ENCODE measurements around the gene ACER2.

Gene ACER2

DNA sequence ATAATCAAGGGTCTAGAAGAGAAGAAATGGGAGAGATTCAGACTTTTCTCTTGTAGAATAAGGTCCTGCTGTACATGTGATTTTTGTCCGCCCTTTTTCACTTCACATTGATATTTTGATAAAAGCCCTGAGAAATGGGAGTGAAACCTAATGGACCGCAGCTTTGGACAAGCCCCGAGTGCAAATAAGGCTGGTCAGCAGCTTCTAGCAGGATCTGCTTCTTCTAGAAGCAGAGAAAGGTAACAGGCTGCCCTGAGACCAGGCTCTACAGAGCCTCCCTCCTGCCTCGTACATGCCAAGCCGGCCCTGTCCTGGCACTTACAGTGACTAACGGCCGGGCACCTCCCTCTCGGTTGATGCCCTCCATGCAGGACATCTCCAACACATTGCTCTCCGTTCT, 33.4 kb downstream of the ACER2 start:
- CTCF ChIA-PET = no interaction called here
- TF ChIP-seq FOXK2 (IDR thresholded peaks at IDR 0.05) (no peak), HDGF (IDR thresholded peaks at IDR 0.05; ENCODE audit: borderline replicate concordance) (no peak), BHLHE40 (IDR thresholded peaks at IDR 0.05; ENCODE audit: borderline replicate concordance) (no peak), CTBP1 (IDR thresholded peaks at IDR 0.05; ENCODE audit: borderline replicate concordance) (no peak), ELF4 (IDR thresholded peaks at IDR 0.05) (no peak), PKNOX1 (IDR thresholded peaks at IDR 0.05) (no peak), FOXA1 (IDR thresholded peaks at IDR 0.05) (no peak), SP1 (IDR thresholded peaks at IDR 0.05) (no peak), L3MBTL2 (conservative IDR thresholded peaks at IDR 0.05) (no peak), FOXM1 (IDR thresholded peaks at IDR 0.05; ENCODE audit: borderline replicate concordance) (no peak), ARNT (IDR thresholded peaks at IDR 0.05) (no peak), TARDBP (IDR thresholded peaks at IDR 0.05) (no peak)
- no peak for DNase-seq (ENCODE audit: extremely low spot score)
- POLR2A ChIA-PET = no interaction called here

GRCh38 chr9:19445452-19445851, 36.6 kb downstream of the ACER2 start:
- ChIA-PET POLR2A (no interaction called here), CTCF (no interaction called here)
- no peak for DNase-seq (ENCODE audit: extremely low spot score)
- TF ChIP-seq HDGF (IDR thresholded peaks at IDR 0.05; ENCODE audit: borderline replicate concordance) = no peak
- no peak for TF ChIP-seq FOXA1 (IDR thresholded peaks at IDR 0.05)
- no peak for TF ChIP-seq FOXM1 (IDR thresholded peaks at IDR 0.05; ENCODE audit: borderline replicate concordance)

- ChIA-PET CTCF (interaction anchor here (0.6 kb wide), 2 partner anchors 9 to 333 kb away, joined by 5 read pairs; no protein-coding TSS in a partner anchor), POLR2A (no interaction called here)
- TF ChIP-seq ARNT (IDR thresholded peaks at IDR 0.05) (no peak), NFRKB (IDR thresholded peaks at IDR 0.05) (no peak), SP1 (IDR thresholded peaks at IDR 0.05) (no peak), FOXK2 (IDR thresholded peaks at IDR 0.05) (no peak), PKNOX1 (IDR thresholded peaks at IDR 0.05) (no peak), FOXM1 (IDR thresholded peaks at IDR 0.05; ENCODE audit: borderline replicate concordance) (no peak), ELF4 (IDR thresholded peaks at IDR 0.05) (no peak), LEF1 (IDR thresholded peaks at IDR 0.05; ENCODE audit: borderline replicate concordance) (no peak), TARDBP (IDR thresholded peaks at IDR 0.05) (no peak)
- DNase-seq (ENCODE audit: extremely low spot score) = no peak
Observed at GRCh38 chr9:19446361-19446861, 37.6 kb downstream of the ACER2 start.

- POLR2A ChIA-PET = no interaction called here
- CTCF ChIA-PET = no interaction called here
- TF ChIP-seq ZNF384 (IDR thresholded peaks at IDR 0.05) (no peak), SP1 (IDR thresholded peaks at IDR 0.05) (no peak), L3MBTL2 (conservative IDR thresholded peaks at IDR 0.05) (no peak), NFRKB (IDR thresholded peaks at IDR 0.05) (no peak), FOXA1 (IDR thresholded peaks at IDR 0.05) (no peak), CTBP1 (IDR thresholded peaks at IDR 0.05; ENCODE audit: borderline replicate concordance) (no peak), BHLHE40 (IDR thresholded peaks at IDR 0.05; ENCODE audit: borderline replicate concordance) (no peak), ELF4 (IDR thresholded peaks at IDR 0.05) (no peak), FOXK2 (IDR thresholded peaks at IDR 0.05) (no peak), TARDBP (IDR thresholded peaks at IDR 0.05) (no peak), LEF1 (IDR thresholded peaks at IDR 0.05; ENCODE audit: borderline replicate concordance) (no peak), SUZ12 (IDR thresholded peaks at IDR 0.05) (no peak), ARNT (IDR thresholded peaks at IDR 0.05) (no peak), PKNOX1 (IDR thresholded peaks at IDR 0.05) (no peak), FOXM1 (IDR thresholded peaks at IDR 0.05; ENCODE audit: borderline replicate concordance) (no peak), HDGF (IDR thresholded peaks at IDR 0.05; ENCODE audit: borderline replicate concordance) (no peak)
- DNase-seq (ENCODE audit: extremely low spot score) = no peak
Observed at GRCh38 chr9:19451240-19452087, 42.7 kb downstream of the ACER2 start.

DNA sequence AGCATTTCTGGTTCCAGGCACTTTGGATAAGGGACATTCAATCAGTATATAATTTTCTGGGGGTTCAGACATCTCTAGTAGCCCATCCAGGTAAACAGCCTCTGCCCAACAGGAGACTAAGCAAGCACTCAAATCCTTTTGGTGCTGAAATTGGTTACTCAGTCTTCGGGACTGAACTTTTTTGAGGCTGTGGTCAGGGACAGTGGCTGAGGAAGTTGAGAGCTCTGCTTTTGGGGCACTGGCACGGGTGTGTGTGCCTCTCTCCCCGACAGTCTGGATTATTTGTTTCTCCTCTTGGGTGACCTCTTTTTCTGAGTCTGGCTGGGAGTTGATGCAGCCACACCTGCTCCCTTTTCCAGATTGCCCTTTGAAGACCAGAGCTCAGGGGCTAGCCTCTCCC, 47.6 kb downstream of the ACER2 start:
- DNase-seq (ENCODE audit: extremely low spot score) = no peak
- ChIA-PET CTCF (interaction anchor here (1.3 to 4.4 kb wide), 2 partner anchors 9 to 404 kb away, joined by 5 to 22 read pairs; no protein-coding TSS in a partner anchor), POLR2A (interaction anchor here (1.6 kb wide), 1 partner anchor 76 kb away, joined by 4 read pairs; the partner anchor contains the start of gene RPS6)
- TF ChIP-seq SUZ12 (IDR thresholded peaks at IDR 0.05) = no peak
- TF ChIP-seq BHLHE40 (IDR thresholded peaks at IDR 0.05; ENCODE audit: borderline replicate concordance) = no peak
- TF ChIP-seq ELF4 (IDR thresholded peaks at IDR 0.05) = no peak
- TF ChIP-seq HDGF (IDR thresholded peaks at IDR 0.05; ENCODE audit: borderline replicate concordance) = no peak
- no peak for TF ChIP-seq CTBP1 (IDR thresholded peaks at IDR 0.05; ENCODE audit: borderline replicate concordance)
- TF ChIP-seq ZNF384 (IDR thresholded peaks at IDR 0.05) = no peak
- no peak for TF ChIP-seq L3MBTL2 (conservative IDR thresholded peaks at IDR 0.05)
- TF ChIP-seq FOXA1 (IDR thresholded peaks at IDR 0.05) = no peak
- no peak for TF ChIP-seq LEF1 (IDR thresholded peaks at IDR 0.05; ENCODE audit: borderline replicate concordance)
- TF ChIP-seq SP1 (IDR thresholded peaks at IDR 0.05) = no peak
- TF ChIP-seq FOXM1 (IDR thresholded peaks at IDR 0.05; ENCODE audit: borderline replicate concordance) = no peak
- TF ChIP-seq PKNOX1 (IDR thresholded peaks at IDR 0.05) = no peak
- no peak for TF ChIP-seq FOXK2 (IDR thresholded peaks at IDR 0.05)
- no peak for TF ChIP-seq ARNT (IDR thresholded peaks at IDR 0.05)
- no peak for TF ChIP-seq NFRKB (IDR thresholded peaks at IDR 0.05)
- TF ChIP-seq TARDBP (IDR thresholded peaks at IDR 0.05) = no peak

Measured in HEK293T (cell line).